ENCODE measurements around the gene KCNAB3.

DNA sequence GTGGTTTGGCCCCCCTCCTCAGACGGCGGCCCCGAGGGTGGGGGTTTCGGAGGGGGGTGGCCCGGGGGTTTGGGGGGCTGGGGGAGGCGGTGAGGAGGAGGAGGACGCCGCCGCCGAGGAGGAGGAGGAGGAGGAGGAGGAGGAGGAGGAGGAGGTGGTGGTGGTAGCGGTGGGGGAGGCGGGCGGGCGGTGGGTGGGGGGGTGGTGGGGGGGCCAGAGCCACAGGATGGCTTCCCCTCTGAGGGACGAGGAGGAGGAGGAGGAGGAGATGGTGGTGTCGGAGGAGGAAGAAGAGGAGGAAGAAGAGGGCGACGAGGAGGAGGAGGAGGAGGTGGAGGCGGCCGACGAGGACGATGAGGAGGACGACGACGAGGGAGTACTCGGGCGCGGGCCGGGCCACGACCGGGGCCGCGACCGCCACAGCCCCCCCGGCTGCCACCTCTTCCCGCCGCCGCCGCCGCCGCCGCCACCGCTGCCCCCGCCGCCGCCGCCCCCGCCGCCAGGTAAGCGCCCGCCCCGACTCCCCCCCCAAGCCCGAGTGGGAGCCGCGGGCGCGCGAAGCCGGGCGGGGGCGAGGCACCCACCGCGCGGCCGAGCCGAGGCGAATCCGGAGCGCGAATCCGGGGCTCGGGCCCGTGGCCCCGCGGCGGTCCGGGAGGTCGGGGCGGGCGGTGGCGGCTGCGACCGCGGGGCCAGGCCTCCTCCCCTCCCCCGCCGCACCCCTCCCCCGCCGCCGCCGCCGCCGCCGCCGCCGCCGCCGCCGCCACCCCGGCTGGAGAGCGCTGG lies 44.9 kb downstream of the KCNAB3 start:
- TF ChIP-seq, protein P1, sequence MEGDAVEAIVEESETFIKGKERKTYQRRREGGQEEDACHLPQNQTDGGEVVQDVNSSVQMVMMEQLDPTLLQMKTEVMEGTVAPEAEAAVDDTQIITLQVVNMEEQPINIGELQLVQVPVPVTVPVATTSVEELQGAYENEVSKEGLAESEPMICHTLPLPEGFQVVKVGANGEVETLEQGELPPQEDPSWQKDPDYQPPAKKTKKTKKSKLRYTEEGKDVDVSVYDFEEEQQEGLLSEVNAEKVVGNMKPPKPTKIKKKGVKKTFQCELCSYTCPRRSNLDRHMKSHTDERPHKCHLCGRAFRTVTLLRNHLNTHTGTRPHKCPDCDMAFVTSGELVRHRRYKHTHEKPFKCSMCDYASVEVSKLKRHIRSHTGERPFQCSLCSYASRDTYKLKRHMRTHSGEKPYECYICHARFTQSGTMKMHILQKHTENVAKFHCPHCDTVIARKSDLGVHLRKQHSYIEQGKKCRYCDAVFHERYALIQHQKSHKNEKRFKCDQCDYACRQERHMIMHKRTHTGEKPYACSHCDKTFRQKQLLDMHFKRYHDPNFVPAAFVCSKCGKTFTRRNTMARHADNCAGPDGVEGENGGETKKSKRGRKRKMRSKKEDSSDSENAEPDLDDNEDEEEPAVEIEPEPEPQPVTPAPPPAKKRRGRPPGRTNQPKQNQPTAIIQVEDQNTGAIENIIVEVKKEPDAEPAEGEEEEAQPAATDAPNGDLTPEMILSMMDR (IDR thresholded peaks at IDR 0.05; ENCODE audit: extremely low read depth in 1 of 2, insufficient read depth in 1 of 2, low read depth in 1 of 2, low read length in 2 of 2), result no peak
- TF ChIP-seq EZH2 (IDR thresholded peaks at IDR 0.05; ENCODE audit: borderline replicate concordance, low read depth, low read length, severe bottlenecking), result no peak
- TF ChIP-seq POLR2AphosphoS5 (IDR thresholded peaks at IDR 0.05; ENCODE audit: insufficient read depth, low read depth, low read length), result no peak
- TF ChIP-seq JUN (IDR thresholded peaks at IDR 0.05; ENCODE audit: borderline replicate concordance, insufficient read depth, insufficient read length, low read depth), result no peak
- TF ChIP-seq POLR2A (IDR thresholded peaks at IDR 0.05; ENCODE audit: low read depth, low read length), result no peak
- TF ChIP-seq GATA2 (IDR thresholded peaks at IDR 0.05; ENCODE audit: insufficient read depth, insufficient read length, low read depth, low read length), result no peak
- TF ChIP-seq MYC (IDR thresholded peaks at IDR 0.05; ENCODE audit: low read depth, low read length), result no peak
- TF ChIP-seq, protein P2, sequence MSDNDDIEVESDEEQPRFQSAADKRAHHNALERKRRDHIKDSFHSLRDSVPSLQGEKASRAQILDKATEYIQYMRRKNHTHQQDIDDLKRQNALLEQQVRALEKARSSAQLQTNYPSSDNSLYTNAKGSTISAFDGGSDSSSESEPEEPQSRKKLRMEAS (IDR thresholded peaks at IDR 0.05; ENCODE audit: insufficient read depth, insufficient read length), result no peak
